ENCODE results near the gene ANO9.

GRCh38 chr11:445765-446588, 4.2 kb upstream of the ANO9 start:
- TF ChIP-seq CTCF (IDR thresholded peaks at IDR 0.05) (no peak), POLR2A (IDR thresholded peaks at IDR 0.05) (no peak)

Data from heart left ventricle (tissue), 13 donors.